NK-92 treated with Interleukin-12 subunit alpha and Interleukin-12 subunit beta, amount 100 ng/mL, for 24 hours (cell line): ENCODE data around the gene KCNK16.
A peak's percentile ranks its signal among the peaks of the same experiment; 100 is the strongest.

Experiments
- DNase-seq: peaks from one replicate; lab custom pipeline; 2025; lab: John Stamatoyannopoulos, UW

KCNK16 gene

DNA sequence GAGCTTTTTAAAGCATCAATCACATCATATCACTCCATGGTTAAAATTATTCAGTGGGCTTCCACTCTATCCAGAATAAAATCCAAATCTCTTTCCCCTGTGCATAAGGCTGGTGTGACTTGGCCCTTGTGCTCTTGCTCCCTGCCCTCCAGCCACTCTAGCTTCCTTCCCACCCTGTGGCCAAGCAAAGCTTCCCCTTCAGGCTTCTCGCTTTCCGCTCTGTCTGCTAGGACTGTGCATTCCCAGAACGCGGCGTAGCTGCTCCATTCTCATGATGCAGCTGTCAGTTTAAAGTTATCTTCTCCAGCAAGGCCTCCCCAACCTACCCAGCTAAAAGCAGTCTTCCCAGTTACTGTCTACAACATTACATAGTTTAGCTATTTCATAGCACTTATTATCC lies 19.4 kb upstream of the KCNK16 start:
- DNase-seq, result no peak

GRCh38 chr6:39341352-39341751 lies 18.9 kb upstream of the KCNK16 start:
- no peak for DNase-seq

DNA sequence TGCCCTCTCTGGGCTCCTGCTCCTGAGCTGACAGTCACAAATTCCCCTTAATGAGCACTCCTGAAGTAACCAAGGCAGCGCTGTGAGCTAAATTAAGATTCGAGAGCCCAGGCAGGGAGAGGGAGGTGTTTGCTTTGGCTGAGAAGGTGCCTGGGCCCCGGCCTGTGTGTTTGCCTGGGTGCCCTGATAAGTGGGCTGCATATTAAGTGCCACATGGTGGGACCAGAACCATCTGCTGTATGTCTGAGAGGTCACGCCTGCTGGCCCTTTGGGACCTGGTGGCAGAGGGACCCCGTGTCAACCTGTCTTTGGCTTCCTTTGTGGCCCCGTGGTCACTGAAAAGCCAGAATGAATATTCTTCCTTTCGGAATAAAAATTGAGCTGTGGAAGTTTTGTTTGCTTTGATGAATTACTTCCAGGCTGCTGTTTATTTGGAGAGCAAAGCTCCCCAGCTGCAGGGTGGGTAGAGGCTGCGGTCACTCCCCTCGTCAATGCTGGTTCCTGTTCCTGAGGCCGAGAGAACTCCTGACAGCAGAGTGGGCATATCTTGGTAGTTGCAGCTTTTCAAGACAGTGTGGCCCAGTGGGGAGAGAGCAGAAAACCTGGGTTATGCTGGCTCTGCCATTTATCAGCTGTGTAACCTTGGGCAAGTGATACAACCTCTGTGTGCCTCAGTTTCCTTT lies 17.5 kb upstream of the KCNK16 start:
- DNase-seq, result no peak

GRCh38 chr6:39339096-39339867 lies 16.8 kb upstream of the KCNK16 start:
- no peak for DNase-seq

GRCh38 chr6:39338397-39338796 lies 15.9 kb upstream of the KCNK16 start:
- DNase-seq, result no peak

- DNase-seq, result peak; percentile 53
Observed at GRCh38 chr6:39335780-39336545, 13.5 kb upstream of the KCNK16 start.

GRCh38 chr6:39333644-39334438 lies 11.3 kb upstream of the KCNK16 start:
- DNase-seq, result no peak

DNA sequence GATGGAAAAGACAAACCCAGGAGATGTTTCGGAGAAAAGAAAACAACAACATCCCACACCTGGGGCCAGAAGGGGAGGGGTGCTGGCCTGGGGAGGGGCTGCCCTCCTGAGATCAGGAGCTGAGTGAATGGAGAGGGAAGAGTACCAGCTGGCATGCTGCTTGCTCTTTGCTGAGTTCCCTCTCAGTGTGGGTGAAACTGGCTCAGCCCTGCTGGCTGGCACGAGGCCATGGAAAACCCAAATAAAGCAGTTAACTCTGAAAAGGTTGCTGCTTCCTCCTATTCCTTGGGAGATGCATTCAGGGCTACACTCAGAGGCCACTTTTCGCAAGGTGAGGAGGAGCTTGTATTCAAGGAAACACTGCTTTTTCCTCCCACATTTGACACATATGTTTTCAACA lies 8.0 kb upstream of the KCNK16 start:
- DNase-seq, result no peak

- DNase-seq, result no peak
Observed at GRCh38 chr6:39330057-39330456, 7.6 kb upstream of the KCNK16 start.

DNA sequence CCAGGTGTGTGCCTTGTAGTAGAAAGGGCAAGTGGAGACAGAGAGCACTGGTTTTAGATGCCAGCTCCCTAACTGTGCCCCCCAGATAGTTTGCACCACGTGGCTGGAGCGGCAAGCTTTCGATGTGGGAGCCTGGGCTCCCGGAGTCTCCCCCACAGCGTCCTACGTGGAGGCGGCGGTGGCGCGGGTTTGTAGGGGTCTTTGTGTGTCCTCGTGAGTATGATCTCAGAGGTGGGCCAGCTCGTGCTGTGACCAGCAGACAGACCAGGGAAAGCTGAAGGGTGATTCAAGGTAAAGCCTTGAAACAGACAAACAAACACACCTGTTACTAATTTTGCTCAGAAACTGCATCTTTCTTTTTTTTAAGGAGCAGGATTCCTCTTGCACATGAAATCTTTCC lies 5.6 kb upstream of the KCNK16 start:
- DNase-seq, result no peak

DNA sequence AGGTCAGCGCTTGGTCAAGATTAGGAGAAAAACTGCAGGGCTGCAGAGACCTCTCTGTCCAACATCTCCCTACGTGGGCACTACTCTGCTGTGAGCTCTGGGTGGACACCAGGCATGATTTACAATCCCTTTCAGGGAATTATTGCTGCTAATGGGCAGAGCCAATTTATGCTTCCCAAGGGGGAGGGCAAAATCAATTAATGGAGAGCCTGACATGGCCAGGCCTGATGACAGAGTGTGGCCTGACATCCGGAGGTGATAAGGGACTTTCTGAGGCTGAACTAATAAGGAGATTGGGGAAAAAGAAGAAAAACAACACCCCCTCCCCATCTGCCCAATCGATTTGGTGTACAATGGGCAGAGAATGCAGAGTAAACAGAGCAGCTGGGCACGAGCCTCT lies 5.0 kb upstream of the KCNK16 start:
- no peak for DNase-seq

- no peak for DNase-seq
Observed at GRCh38 chr6:39321761-39322160, 741 bp downstream of the KCNK16 start.

DNA sequence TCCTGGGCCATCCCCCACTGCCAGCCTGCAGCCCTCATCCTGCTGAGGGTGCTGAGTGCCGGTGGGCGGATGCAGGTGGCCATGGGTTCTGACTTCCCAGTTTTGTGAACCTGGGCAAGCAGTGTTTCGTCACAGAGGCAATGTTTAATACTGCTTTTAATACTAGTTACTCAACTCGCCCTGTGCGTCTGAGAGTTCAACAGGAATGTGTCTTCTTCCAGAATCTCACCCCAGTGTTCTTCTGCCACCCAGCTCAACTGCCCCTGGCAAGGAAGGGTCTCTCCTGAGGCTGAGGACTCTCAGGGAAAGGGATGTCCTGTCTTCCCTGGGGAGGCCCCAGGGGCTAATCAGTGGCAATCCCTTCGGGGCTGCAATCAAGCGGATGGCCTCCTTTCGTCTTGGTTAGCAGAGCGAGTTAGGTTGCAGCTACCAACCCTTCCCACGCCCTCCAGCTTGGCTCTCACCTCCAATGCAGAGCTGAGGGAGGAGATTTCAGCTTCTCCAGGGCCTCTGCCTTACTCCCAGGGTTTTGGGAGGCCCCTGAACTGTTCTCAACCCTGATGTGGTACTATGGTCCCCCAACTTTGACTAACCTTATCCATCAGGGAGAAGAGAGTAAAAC lies 2.0 kb downstream of the KCNK16 start:
- DNase-seq, result no peak

GRCh38 chr6:39319621-39320362 lies 2.7 kb downstream of the KCNK16 start:
- no peak for DNase-seq

GRCh38 chr6:39317256-39317655 lies 5.2 kb downstream of the KCNK16 start:
- no peak for DNase-seq

GRCh38 chr6:39314273-39314795 lies 8.2 kb downstream of the KCNK16 start, which contains the start of gene KCNK17:
Gene KCNK17, minus strand, starts transcription at chr6:39314419. Its CDS starts 99 bp downstream, at chr6:39314320.
- DNase-seq, result no peak

DNA sequence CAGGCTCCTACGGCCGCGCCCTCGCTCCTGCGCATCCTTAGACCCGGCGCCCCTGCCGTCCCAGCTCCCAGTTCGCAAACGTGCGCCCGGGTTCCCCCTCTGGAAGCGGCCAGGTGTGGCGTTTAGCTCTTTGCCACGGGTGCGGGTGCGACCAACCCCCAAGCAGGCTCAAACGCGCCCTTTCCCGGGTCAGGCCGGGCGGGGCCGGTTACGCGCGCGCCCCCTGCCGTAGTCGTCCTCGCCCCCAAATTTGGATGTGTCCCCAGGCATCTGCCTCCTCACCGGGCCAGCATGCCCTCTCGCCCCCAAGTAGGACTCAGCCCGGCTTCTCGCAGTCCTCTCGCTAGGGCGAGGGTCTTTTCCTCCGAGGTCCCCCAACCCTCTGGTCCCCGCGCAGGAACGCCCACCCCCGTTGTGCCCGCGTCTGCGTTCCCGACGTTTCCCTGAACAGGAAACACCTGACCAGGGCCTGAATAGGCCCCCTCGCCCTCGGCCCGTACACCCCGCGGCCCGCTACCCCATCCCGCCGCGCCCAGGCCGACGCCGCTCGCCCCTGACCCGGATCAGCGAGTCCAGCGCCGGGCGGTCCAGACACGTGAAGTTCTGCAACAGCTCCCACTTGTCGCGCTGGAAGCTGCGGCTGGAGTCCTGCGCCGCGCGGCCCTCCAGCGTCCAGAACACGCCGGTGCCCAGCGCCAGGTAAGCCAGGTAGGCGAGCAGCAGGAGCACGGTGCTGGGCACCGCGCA lies 8.8 kb downstream of the KCNK16 start:
- no peak for DNase-seq

DNA sequence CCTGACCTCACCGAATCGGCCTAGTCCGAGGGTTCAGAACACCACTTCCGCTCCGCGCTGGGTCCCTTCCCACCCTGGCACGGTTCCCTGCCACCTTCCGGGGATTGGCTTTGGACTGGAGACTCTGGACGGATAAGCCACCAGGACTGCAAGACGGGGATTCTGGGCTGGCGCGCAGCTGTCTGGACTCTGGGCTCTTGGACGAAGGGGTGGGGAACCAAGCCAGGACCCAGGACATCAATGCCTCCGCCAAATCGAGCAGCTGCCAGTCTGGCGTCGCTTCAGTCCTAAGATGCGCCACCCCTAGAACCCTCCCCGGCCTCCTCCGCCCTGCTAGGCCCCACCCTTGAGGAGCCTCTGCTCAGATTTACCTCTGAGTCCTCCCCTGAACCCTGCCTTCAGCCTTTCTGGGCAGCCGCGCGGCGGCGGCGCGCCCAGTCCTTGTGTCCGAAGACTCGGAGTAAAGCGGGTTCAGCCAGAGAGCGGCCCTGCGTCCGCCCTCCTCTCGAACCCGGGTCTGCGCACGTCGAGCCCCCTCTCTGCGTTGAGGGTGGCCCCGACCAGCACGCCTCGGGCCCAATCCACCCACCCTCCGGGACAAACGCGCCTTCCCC lies 9.5 kb downstream of the KCNK16 start:
- no peak for DNase-seq

DNA sequence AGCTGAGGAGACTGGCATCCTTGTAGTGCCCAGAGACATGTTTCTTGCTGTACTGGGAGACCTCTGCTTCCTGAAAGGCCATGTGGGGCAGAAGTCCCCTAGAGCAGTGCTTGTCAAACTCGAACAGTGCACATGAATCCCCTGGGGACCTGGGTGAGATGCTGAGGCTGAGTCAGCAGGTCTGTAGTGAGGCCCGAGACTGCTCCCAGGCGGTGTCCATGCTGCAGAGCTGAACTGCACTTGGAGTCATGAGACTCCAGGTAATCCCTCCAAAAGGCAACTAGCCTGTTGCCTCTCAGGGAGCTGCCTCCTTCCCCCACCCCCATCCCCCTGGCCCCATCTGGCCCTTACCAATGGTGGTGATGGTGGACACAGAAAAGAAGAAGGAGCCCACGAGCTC lies 12.0 kb downstream of the KCNK16 start:
- DNase-seq, result no peak
